PC-3 (cell line): ENCODE results near the gene SPRED2.

Source experiments
- EZH2 ChIP-seq: fragments of 300-600 bp; sonication (generic); IDR thresholded peaks from one replicate; pipeline ENCODE4 v1.6.1; 2017; ENCODE audit warnings: antibody characterized with exemption, mild to moderate bottlenecking, low read length; ENCODE audit not compliant: unreplicated experiment
- TF ChIP-seq, protein P1 (sequence below): fragments of 300-600 bp; sonication (generic); conservative IDR thresholded peaks from 2 replicates; pipeline ENCODE4 v1.5.1; 2017; ENCODE audit warnings: antibody characterized with exemption, low read depth, mild to moderate bottlenecking, low read length

DNA sequence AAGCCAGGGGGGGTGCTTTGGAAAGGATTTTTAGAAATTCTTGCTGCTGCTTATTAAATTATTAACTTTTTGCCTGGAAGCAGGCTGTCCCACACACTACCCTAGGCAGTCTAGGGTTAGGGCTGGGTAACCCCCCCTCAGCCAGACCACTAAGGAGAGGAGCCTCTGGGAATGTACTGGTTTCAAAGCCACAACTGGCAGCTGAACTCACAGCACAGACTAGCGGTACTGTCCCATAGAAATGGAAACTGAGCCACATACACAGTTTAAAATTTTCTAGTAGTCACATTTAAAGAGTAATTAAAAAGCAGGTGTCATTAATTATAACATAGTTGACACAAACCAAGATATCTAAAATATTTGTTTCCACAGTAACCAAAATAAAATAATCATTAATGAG, 50.1 kb downstream of the SPRED2 start:
- TF ChIP-seq, protein P1, sequence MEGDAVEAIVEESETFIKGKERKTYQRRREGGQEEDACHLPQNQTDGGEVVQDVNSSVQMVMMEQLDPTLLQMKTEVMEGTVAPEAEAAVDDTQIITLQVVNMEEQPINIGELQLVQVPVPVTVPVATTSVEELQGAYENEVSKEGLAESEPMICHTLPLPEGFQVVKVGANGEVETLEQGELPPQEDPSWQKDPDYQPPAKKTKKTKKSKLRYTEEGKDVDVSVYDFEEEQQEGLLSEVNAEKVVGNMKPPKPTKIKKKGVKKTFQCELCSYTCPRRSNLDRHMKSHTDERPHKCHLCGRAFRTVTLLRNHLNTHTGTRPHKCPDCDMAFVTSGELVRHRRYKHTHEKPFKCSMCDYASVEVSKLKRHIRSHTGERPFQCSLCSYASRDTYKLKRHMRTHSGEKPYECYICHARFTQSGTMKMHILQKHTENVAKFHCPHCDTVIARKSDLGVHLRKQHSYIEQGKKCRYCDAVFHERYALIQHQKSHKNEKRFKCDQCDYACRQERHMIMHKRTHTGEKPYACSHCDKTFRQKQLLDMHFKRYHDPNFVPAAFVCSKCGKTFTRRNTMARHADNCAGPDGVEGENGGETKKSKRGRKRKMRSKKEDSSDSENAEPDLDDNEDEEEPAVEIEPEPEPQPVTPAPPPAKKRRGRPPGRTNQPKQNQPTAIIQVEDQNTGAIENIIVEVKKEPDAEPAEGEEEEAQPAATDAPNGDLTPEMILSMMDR = no peak
- no peak for TF ChIP-seq EZH2
